Panc1 (cell line): Measurements from ENCODE around the gene NCK2. TPM values are rescaled to one million over a fixed set of nuclear protein-coding genes. Genes with fewer than 3 reads are reported as not detected.

Experiments
- ATAC-seq: fragments of 200-7000 bp; cut with Tn5 transposase; 2 replicates; pipeline ENCODE4 v1.9.1; 2020; ENCODE audit warnings: mild to moderate bottlenecking, moderate library complexity
- BruUV-seq: library from RNA; stranded (reverse); fragments of 400-500 nt; replicated peaks from 2 replicates; lab custom pipeline; 2021; lab: Mats Ljungman, UMichigan
- CTCF ChIA-PET: fragments of 300-600 bp; sonication (Branson Sonifier 250); formaldehyde crosslinking; loops from one replicate; lab custom pipeline; 2022; ENCODE audit warnings: antibody characterized with exemption; lab: Charles Lee
- POLR2A ChIA-PET: fragments of 300-600 bp; sonication (Branson Sonifier 250); formaldehyde crosslinking; loops from one replicate; lab custom pipeline; 2022; ENCODE audit warnings: antibody characterized with exemption; lab: Charles Lee
- DNase-seq: peaks from one replicate; pipeline ENCODE4 v3.0.0-alpha.2; 2010; ENCODE audit warnings: low read depth, low spot score
- H3K27ac ChIP-seq: 2 replicates; pipeline ENCODE4 v1.5.1; 2011; ENCODE audit warnings: mild to moderate bottlenecking, low read length, inconsistent platforms
- H3K27me3 ChIP-seq: fragments of 200-500 bp; sonication (Bioruptor generic); 2 replicates; pipeline ENCODE4 v1.6.0; 2014; ENCODE audit warnings: low read length, inconsistent platforms; ENCODE audit not compliant: control insufficient read depth, insufficient read depth
- H3K36me3 ChIP-seq: fragments of 200-500 bp; sonication (Bioruptor generic); 2 replicates; pipeline ENCODE4 v1.5.1; 2014; ENCODE audit warnings: inconsistent platforms, mild to moderate bottlenecking, low read length, moderate library complexity; ENCODE audit not compliant: control insufficient read depth, insufficient read depth
- H3K4me1 ChIP-seq: 2 replicates; pipeline ENCODE4 v1.5.1; 2011; ENCODE audit warnings: inconsistent platforms, mild to moderate bottlenecking, low read length, moderate library complexity; ENCODE audit not compliant: control insufficient read depth, insufficient read depth
- H3K4me3 ChIP-seq, 2 experiments: 2 replicates each; pipeline ENCODE4 v1.5.1; 2011 to 2012; ENCODE audit warnings: low read depth in 2 of 2, low read length in 2 of 2, mild to moderate bottlenecking in 2 of 2, inconsistent platforms in 1 of 2, moderate library complexity in 1 of 2
- H3K9me3 ChIP-seq: fragments of 200-500 bp; sonication (Bioruptor generic); 2 replicates; pipeline ENCODE4 v1.5.1; 2014; ENCODE audit warnings: low read depth, mild to moderate bottlenecking, inconsistent platforms, low read length, moderate library complexity; ENCODE audit not compliant: control insufficient read depth, insufficient read depth
- POLR2AphosphoS5 ChIP-seq: IDR thresholded peaks from 2 replicates; pipeline ENCODE4 v1.6.1; 2012; ENCODE audit warnings: mild to moderate bottlenecking, low read depth, low read length, moderate library complexity
- SIN3A ChIP-seq: IDR thresholded peaks from 2 replicates; pipeline ENCODE4 v1.6.1; 2012; ENCODE audit warnings: low read depth, mild to moderate bottlenecking, low read length, moderate library complexity, borderline replicate concordance; ENCODE audit not compliant: insufficient read depth
- TCF7L2 ChIP-seq: IDR thresholded peaks from 2 replicates; pipeline ENCODE4 v1.6.1; 2011; ENCODE audit warnings: mild to moderate bottlenecking, low read depth, low read length, inconsistent platforms
- in situ Hi-C: cut with HindIII; loops from 2 replicates; pipeline ENCODE4 v1.10.0; 2016; ENCODE audit warnings: low sequenced_read_pairs, low pct_unique_long_range_greater_than_20kb
- intact Hi-C: fragments of 100-400 bp; cut with micrococcal nuclease; formaldehyde crosslinking; loops from one replicate; pipeline ENCODE4 v1.10.0; 2022; ENCODE audit not compliant: unreplicated experiment
- total RNA-seq: library from RNA; stranded (reverse); gene quantifications from one replicate; pipeline ENCODE4 v1.2.1, GENCODE V29; 2021; ENCODE audit not compliant: unreplicated experiment
- TF ChIP-seq, protein P1 (sequence below), 2 experiments: IDR thresholded peaks; 2 replicates each; pipeline ENCODE4 v1.6.1; 2011 to 2012; ENCODE audit warnings: low read depth in 2 of 2, control low read depth in 1 of 2, low read length in 1 of 2, mild to moderate bottlenecking in 1 of 2, moderate library complexity in 1 of 2; ENCODE audit not compliant: insufficient read depth in 1 of 2
- TF ChIP-seq, protein P2 (sequence below): fragments of 450-650 bp; IDR thresholded peaks from 2 replicates; pipeline ENCODE4 v1.5.1; 2017; ENCODE audit warnings: mild to moderate bottlenecking

The NCK2 gene
- total RNA-seq, 1 experiment from 2014 or later: 60.7 TPM

- H3K27me3 ChIP-seq: no peaks in the 10 kb centered on the region
- DNase-seq: no peak
- no peak overlapping the region for H3K4me3 ChIP-seq
- no peaks in the 10 kb centered on the region for H3K36me3 ChIP-seq
- no TSS peak for BruUV-seq
- ChIA-PET CTCF (no interaction called here), POLR2A (no interaction called here)
- in situ Hi-C loops (no loop called here), intact Hi-C loops (no loop called here)
- H3K4me1 ChIP-seq: no peaks in the 10 kb centered on the region; the same call in 1 of the 2 replicates
- no peak for ATAC-seq
- H3K27ac ChIP-seq: no peak overlapping the region
- no peaks in the 10 kb centered on the region for H3K9me3 ChIP-seq
- no peak for TF ChIP-seq POLR2AphosphoS5
- TF ChIP-seq TCF7L2: no peak
- TF ChIP-seq, protein P1, sequence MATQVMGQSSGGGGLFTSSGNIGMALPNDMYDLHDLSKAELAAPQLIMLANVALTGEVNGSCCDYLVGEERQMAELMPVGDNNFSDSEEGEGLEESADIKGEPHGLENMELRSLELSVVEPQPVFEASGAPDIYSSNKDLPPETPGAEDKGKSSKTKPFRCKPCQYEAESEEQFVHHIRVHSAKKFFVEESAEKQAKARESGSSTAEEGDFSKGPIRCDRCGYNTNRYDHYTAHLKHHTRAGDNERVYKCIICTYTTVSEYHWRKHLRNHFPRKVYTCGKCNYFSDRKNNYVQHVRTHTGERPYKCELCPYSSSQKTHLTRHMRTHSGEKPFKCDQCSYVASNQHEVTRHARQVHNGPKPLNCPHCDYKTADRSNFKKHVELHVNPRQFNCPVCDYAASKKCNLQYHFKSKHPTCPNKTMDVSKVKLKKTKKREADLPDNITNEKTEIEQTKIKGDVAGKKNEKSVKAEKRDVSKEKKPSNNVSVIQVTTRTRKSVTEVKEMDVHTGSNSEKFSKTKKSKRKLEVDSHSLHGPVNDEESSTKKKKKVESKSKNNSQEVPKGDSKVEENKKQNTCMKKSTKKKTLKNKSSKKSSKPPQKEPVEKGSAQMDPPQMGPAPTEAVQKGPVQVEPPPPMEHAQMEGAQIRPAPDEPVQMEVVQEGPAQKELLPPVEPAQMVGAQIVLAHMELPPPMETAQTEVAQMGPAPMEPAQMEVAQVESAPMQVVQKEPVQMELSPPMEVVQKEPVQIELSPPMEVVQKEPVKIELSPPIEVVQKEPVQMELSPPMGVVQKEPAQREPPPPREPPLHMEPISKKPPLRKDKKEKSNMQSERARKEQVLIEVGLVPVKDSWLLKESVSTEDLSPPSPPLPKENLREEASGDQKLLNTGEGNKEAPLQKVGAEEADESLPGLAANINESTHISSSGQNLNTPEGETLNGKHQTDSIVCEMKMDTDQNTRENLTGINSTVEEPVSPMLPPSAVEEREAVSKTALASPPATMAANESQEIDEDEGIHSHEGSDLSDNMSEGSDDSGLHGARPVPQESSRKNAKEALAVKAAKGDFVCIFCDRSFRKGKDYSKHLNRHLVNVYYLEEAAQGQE (IDR thresholded peaks at IDR 0.05; ENCODE audit: insufficient read depth in 1 of 2, low read depth in 2 of 2, low read length in 1 of 2): no peak
- no peak for TF ChIP-seq SIN3A
- TF ChIP-seq, protein P2, sequence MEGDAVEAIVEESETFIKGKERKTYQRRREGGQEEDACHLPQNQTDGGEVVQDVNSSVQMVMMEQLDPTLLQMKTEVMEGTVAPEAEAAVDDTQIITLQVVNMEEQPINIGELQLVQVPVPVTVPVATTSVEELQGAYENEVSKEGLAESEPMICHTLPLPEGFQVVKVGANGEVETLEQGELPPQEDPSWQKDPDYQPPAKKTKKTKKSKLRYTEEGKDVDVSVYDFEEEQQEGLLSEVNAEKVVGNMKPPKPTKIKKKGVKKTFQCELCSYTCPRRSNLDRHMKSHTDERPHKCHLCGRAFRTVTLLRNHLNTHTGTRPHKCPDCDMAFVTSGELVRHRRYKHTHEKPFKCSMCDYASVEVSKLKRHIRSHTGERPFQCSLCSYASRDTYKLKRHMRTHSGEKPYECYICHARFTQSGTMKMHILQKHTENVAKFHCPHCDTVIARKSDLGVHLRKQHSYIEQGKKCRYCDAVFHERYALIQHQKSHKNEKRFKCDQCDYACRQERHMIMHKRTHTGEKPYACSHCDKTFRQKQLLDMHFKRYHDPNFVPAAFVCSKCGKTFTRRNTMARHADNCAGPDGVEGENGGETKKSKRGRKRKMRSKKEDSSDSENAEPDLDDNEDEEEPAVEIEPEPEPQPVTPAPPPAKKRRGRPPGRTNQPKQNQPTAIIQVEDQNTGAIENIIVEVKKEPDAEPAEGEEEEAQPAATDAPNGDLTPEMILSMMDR: no peak
These were observed 128.1 kb downstream of the NCK2 start for GRCh38 chr2:105872830-105873229.

GRCh38 chr2:105873281-105873680 is 128.6 kb downstream of the NCK2 start:
- TF ChIP-seq, protein P1 (IDR thresholded peaks at IDR 0.05; ENCODE audit: insufficient read depth in 1 of 2, low read depth in 2 of 2, low read length in 1 of 2): no peak
- no peak for TF ChIP-seq POLR2AphosphoS5
- TF ChIP-seq, protein P2: no peak
- no peak for TF ChIP-seq TCF7L2
- no peak for TF ChIP-seq SIN3A
- in situ Hi-C loops: no loop called here
- POLR2A ChIA-PET: no interaction called here
- no peaks in the 10 kb centered on the region for H3K27me3 ChIP-seq
- ATAC-seq (no peak), DNase-seq (no peak)
- H3K9me3 ChIP-seq: no peaks in the 10 kb centered on the region
- intact Hi-C loops: no loop called here
- no peak overlapping the region for H3K4me3 ChIP-seq
- no peaks in the 10 kb centered on the region for H3K36me3 ChIP-seq
- CTCF ChIA-PET: no interaction called here
- H3K4me1 ChIP-seq: no peaks in the 10 kb centered on the region; the same call in 1 of the 2 replicates
- H3K27ac ChIP-seq: no peak overlapping the region
- BruUV-seq: no TSS peak
